DND-41 (cell line): ENCODE data around the gene GABRA5.

Experiments used
- ATAC-seq: fragments of 200-7000 bp; cut with Tn5 transposase; 3 replicates; pipeline ENCODE4 v1.9.1; 2021; ENCODE audit warnings: low read depth; ENCODE audit not compliant: insufficient read depth
- DNase-seq: peaks from one replicate; pipeline ENCODE4 v3.0.0-alpha.2; 2020
- H2AFZ ChIP-seq: 2 replicates; pipeline ENCODE4 v1.6.0; 2012; ENCODE audit warnings: low read depth, low read length
- H3K27ac ChIP-seq: 2 replicates; pipeline ENCODE4 v1.5.1; 2012; ENCODE audit warnings: low read length, inconsistent platforms
- H3K27me3 ChIP-seq: fragments of 200-600 bp; sonication (generic); 2 replicates; pipeline ENCODE4 v1.6.0; 2012; ENCODE audit warnings: low read length, mild to moderate bottlenecking, inconsistent platforms; ENCODE audit not compliant: insufficient read depth, poor library complexity
- H3K36me3 ChIP-seq: 2 replicates; pipeline ENCODE4 v1.5.1; 2012; ENCODE audit warnings: low read length, inconsistent platforms; ENCODE audit not compliant: insufficient read depth
- H3K4me1 ChIP-seq: 2 replicates; pipeline ENCODE4 v1.5.1; 2012; ENCODE audit warnings: mild to moderate bottlenecking, low read length; ENCODE audit not compliant: insufficient read depth
- H3K4me2 ChIP-seq: 2 replicates; pipeline ENCODE4 v1.6.0; 2012; ENCODE audit warnings: mild to moderate bottlenecking, moderate library complexity, low read length, inconsistent platforms; ENCODE audit not compliant: insufficient read depth
- H3K4me3 ChIP-seq, 2 experiments: fragments of 200-600 bp in 1 of 2; shearing (Covaris generic) in 1 of 2; 2 replicates each; pipeline ENCODE4 v1.5.1; 2012 to 2016; ENCODE audit warnings: inconsistent platforms in 2 of 2, low read length in 2 of 2, mild to moderate bottlenecking in 2 of 2, low read depth in 1 of 2, moderate library complexity in 1 of 2
- H3K79me2 ChIP-seq: 2 replicates; pipeline ENCODE4 v1.6.0; 2012; ENCODE audit warnings: low read length, inconsistent platforms; ENCODE audit not compliant: insufficient read depth
- H3K9ac ChIP-seq: 2 replicates; pipeline ENCODE4 v1.6.0; 2012; ENCODE audit warnings: low read depth, mild to moderate bottlenecking, inconsistent platforms, low read length, moderate library complexity
- H3K9me3 ChIP-seq: 2 replicates; pipeline ENCODE4 v1.5.1; 2012; ENCODE audit warnings: low read length, moderate library complexity, mild to moderate bottlenecking, inconsistent platforms; ENCODE audit not compliant: insufficient read depth, severe bottlenecking
- H4K20me1 ChIP-seq: 2 replicates; pipeline ENCODE4 v1.6.0; 2012; ENCODE audit warnings: low read length; ENCODE audit not compliant: insufficient read depth
- CTCF ChIP-seq: IDR thresholded peaks from 2 replicates; pipeline ENCODE4 v1.5.1; 2012; ENCODE audit warnings: borderline replicate concordance, low read length, moderate library complexity, mild to moderate bottlenecking; ENCODE audit not compliant: poor library complexity, severe bottlenecking; ENCODE audit errors: extremely low read depth
- EZH2 ChIP-seq: IDR thresholded peaks from 3 replicates; pipeline ENCODE4 v1.6.1; 2012; ENCODE audit warnings: borderline replicate concordance, low read depth, mild to moderate bottlenecking, moderate library complexity, low read length, inconsistent platforms; ENCODE audit not compliant: severe bottlenecking

The GABRA5 gene

GRCh38 chr15:26901041-26901440 lies 34.2 kb downstream of the GABRA5 start:
- H3K27me3 ChIP-seq: no peaks in the 10 kb centered on the region
- H3K4me1 ChIP-seq: no peaks in the 10 kb centered on the region
- no peaks in the 10 kb centered on the region for H3K9me3 ChIP-seq
- no peak for TF ChIP-seq EZH2
- TF ChIP-seq CTCF: no peak
- no peak overlapping the region for H3K4me2 ChIP-seq
- H4K20me1 ChIP-seq: no peaks in the 10 kb centered on the region
- ATAC-seq (no peak), DNase-seq (no peak)
- no peak overlapping the region for H3K9ac ChIP-seq
- no peaks in the 10 kb centered on the region for H3K36me3 ChIP-seq
- H2AFZ ChIP-seq: no peak overlapping the region
- H3K4me3 ChIP-seq: no peak overlapping the region
- H3K27ac ChIP-seq: no peak overlapping the region
- no peaks in the 10 kb centered on the region for H3K79me2 ChIP-seq

GRCh38 chr15:26910715-26911114 lies 43.9 kb downstream of the GABRA5 start:
- H3K27ac ChIP-seq: no peak overlapping the region

GRCh38 chr15:26921433-26921832 lies 54.6 kb downstream of the GABRA5 start:
- no peaks in the 10 kb centered on the region for H3K27me3 ChIP-seq
- H2AFZ ChIP-seq: no peak overlapping the region
- ATAC-seq: no peak
- no peak overlapping the region for H3K9ac ChIP-seq
- H3K4me3 ChIP-seq: no peak overlapping the region
- H3K79me2 ChIP-seq: no peaks in the 10 kb centered on the region
- no peak overlapping the region for H3K4me2 ChIP-seq
- no peak for TF ChIP-seq EZH2
- TF ChIP-seq CTCF: no peak
- H3K27ac ChIP-seq: no peak overlapping the region
- H3K36me3 ChIP-seq: no peaks in the 10 kb centered on the region
- DNase-seq: no peak
- no peaks in the 10 kb centered on the region for H3K9me3 ChIP-seq
- H4K20me1 ChIP-seq: no peaks in the 10 kb centered on the region
- H3K4me1 ChIP-seq: no peaks in the 10 kb centered on the region

More at GRCh38 chr15:26910715-26911114, 43.9 kb downstream of the GABRA5 start:
- Histone ChIP-seq H3K36me3 (no peaks in the 10 kb centered on the region), H3K4me2 (no peak overlapping the region), H3K79me2 (no peaks in the 10 kb centered on the region), H2AFZ (no peak overlapping the region), H3K27me3 (no peaks in the 10 kb centered on the region), H3K9me3 (no peaks in the 10 kb centered on the region), H3K4me3 (no peak overlapping the region), H3K4me1 (no peaks in the 10 kb centered on the region), H3K9ac (no peak overlapping the region), H4K20me1 (no peaks in the 10 kb centered on the region)
- TF ChIP-seq CTCF (no peak), EZH2 (no peak)
- no peak for DNase-seq
- no peak for ATAC-seq

GRCh38 chr15:26926081-26926480 lies 59.2 kb downstream of the GABRA5 start:
- H3K79me2 ChIP-seq: no peaks in the 10 kb centered on the region
- H3K9me3 ChIP-seq: no peaks in the 10 kb centered on the region
- no peak for ATAC-seq
- H3K27ac ChIP-seq: no peak overlapping the region
- H3K4me1 ChIP-seq: no peaks in the 10 kb centered on the region
- H2AFZ ChIP-seq: no peak overlapping the region
- TF ChIP-seq CTCF (no peak), EZH2 (no peak)
- H3K36me3 ChIP-seq: no peaks in the 10 kb centered on the region
- no peak overlapping the region for H3K9ac ChIP-seq
- no peak overlapping the region for H3K4me2 ChIP-seq
- H3K4me3 ChIP-seq: no peak overlapping the region
- H3K27me3 ChIP-seq: no peaks in the 10 kb centered on the region
- no peak for DNase-seq
- no peaks in the 10 kb centered on the region for H4K20me1 ChIP-seq
